A549 (cell line): Measurements from ENCODE around the gene C1QC.

Experiments used
- CTCF ChIP-seq: fragments of >200 bp; sonication (Bioruptor Twin); formaldehyde crosslinking; IDR thresholded peaks from 3 replicates; pipeline ENCODE4 v1.5.1; 2016
- ELK1 ChIP-seq: fragments of 150-350 bp; IDR thresholded peaks from 2 replicates; pipeline ENCODE4 v1.6.1; 2014; ENCODE audit warnings: low read depth, mild to moderate bottlenecking, low read length
- EP300 ChIP-seq, 2 experiments: fragments of >200 bp; sonication (Bioruptor Twin); formaldehyde crosslinking; IDR thresholded peaks; 2 replicates in 1 of 2; 3 replicates in 1 of 2; pipeline ENCODE4 v1.6.1; 2016 to 2017
- MAX ChIP-seq: IDR thresholded peaks from 2 replicates; pipeline ENCODE4 v1.6.1; 2012
- MAZ ChIP-seq: fragments of 150-350 bp; IDR thresholded peaks from 2 replicates; pipeline ENCODE4 v1.6.1; 2014; ENCODE audit warnings: antibody characterized with exemption, low read depth, low read length, borderline replicate concordance
- MYC ChIP-seq: IDR thresholded peaks from 2 replicates; pipeline ENCODE4 v1.6.1; 2012; ENCODE audit warnings: mild to moderate bottlenecking, inconsistent platforms, low read length, improper control_type of control experiment, borderline replicate concordance
- PBX3 ChIP-seq: IDR thresholded peaks from 2 replicates; pipeline ENCODE4 v1.6.1; 2012
- PHF8 ChIP-seq: fragments of 200-600 bp; sonication (generic); IDR thresholded peaks from 2 replicates; pipeline ENCODE4 v1.6.1; 2016; ENCODE audit warnings: low read depth, mild to moderate bottlenecking, antibody characterized with exemption, moderate library complexity, borderline replicate concordance
- POLR2A ChIP-seq: IDR thresholded peaks from 2 replicates; pipeline ENCODE4 v1.6.1; 2012; ENCODE audit warnings: mild to moderate bottlenecking, low read length
- POLR2AphosphoS2 ChIP-seq: conservative IDR thresholded peaks from 2 replicates; pipeline ENCODE4 v1.6.1; 2012; ENCODE audit warnings: low read length, improper control_type of control experiment, inconsistent platforms
- RFX5 ChIP-seq: fragments of 450-650 bp; IDR thresholded peaks from 2 replicates; pipeline ENCODE4 v1.7.1; 2014; ENCODE audit warnings: antibody characterized with exemption, mild to moderate bottlenecking, moderate library complexity
- USF2 ChIP-seq: fragments of 450-650 bp; IDR thresholded peaks from 2 replicates; pipeline ENCODE4 v1.6.1; 2014; ENCODE audit warnings: antibody characterized with exemption
- ZC3H11A ChIP-seq: fragments of 450-650 bp; IDR thresholded peaks from 2 replicates; pipeline ENCODE4 v1.6.1; 2014; ENCODE audit warnings: antibody characterized with exemption, mild to moderate bottlenecking

GRCh38 chr1:22602060-22602740 lies 41.2 kb upstream of the C1QC start:
- no peak for TF ChIP-seq POLR2A
- TF ChIP-seq POLR2AphosphoS2 = no peak
- TF ChIP-seq CTCF = no peak
- TF ChIP-seq RFX5 = no peak
- TF ChIP-seq ELK1 = no peak
- no peak for TF ChIP-seq USF2
- TF ChIP-seq EP300 (IDR thresholded peaks at IDR 0.05) = no peak
- TF ChIP-seq MAZ = no peak
- no peak for TF ChIP-seq MAX
- TF ChIP-seq PBX3 = no peak
- TF ChIP-seq ZC3H11A = no peak
- TF ChIP-seq MYC = no peak
- no peak for TF ChIP-seq PHF8
